Trophoblast cell (in vitro differentiated cells and primary cell): ENCODE data around the gene HEATR5A.
"Not testable (repeated sequence)": the region's sequence is repeated elsewhere in the genome, so short reads cannot be mapped to it uniquely, and the experiment has no call there.

Experiments
- DNase-seq, 2 donors: peaks; one replicate each; pipeline ENCODE4 v3.0.0-alpha.2; 2016
- H2AFZ ChIP-seq: 2 replicates; pipeline ENCODE4 v1.6.1; 2013; ENCODE audit warnings: low read length, moderate library complexity, mild to moderate bottlenecking; ENCODE audit not compliant: insufficient read depth, poor library complexity
- H2AK5ac ChIP-seq: 2 replicates; pipeline ENCODE4 v1.6.1; 2013; ENCODE audit warnings: mild to moderate bottlenecking, low read length
- H2BK120ac ChIP-seq: 2 replicates; pipeline ENCODE4 v1.6.1; 2013; ENCODE audit warnings: low read length, mild to moderate bottlenecking, moderate library complexity; ENCODE audit not compliant: insufficient read depth, poor library complexity
- H2BK12ac ChIP-seq: 2 replicates; pipeline ENCODE4 v1.6.1; 2013; ENCODE audit warnings: mild to moderate bottlenecking, low read length, moderate library complexity
- H2BK5ac ChIP-seq: 2 replicates; pipeline ENCODE4 v1.6.1; 2013; ENCODE audit warnings: low read length, low read depth, moderate library complexity, mild to moderate bottlenecking; ENCODE audit not compliant: poor library complexity
- H3K14ac ChIP-seq: 2 replicates; pipeline ENCODE4 v1.6.1; 2013; ENCODE audit warnings: mild to moderate bottlenecking, low read length
- H3K18ac ChIP-seq: 2 replicates; pipeline ENCODE4 v1.6.1; 2013; ENCODE audit warnings: mild to moderate bottlenecking, low read length
- H3K23ac ChIP-seq: 2 replicates; pipeline ENCODE4 v1.6.1; 2013; ENCODE audit warnings: low read length
- H3K27ac ChIP-seq: 2 replicates; pipeline ENCODE4 v1.5.1; 2013; ENCODE audit warnings: low read depth, mild to moderate bottlenecking, inconsistent platforms, low read length, moderate library complexity
- H3K27me3 ChIP-seq: 2 replicates; pipeline ENCODE4 v1.6.1; 2013; ENCODE audit warnings: inconsistent platforms, mild to moderate bottlenecking, low read length, moderate library complexity; ENCODE audit not compliant: insufficient read depth
- H3K36me3 ChIP-seq, 2 experiments: 1 replicate in 1 of 2; 2 replicates in 1 of 2; pipeline ENCODE4 v1.6.1; 2013; ENCODE audit warnings: low read length in 2 of 2, mild to moderate bottlenecking in 2 of 2, moderate library complexity in 1 of 2; ENCODE audit not compliant: insufficient read depth in 2 of 2, control insufficient read depth in 1 of 2
- H3K4ac ChIP-seq: 2 replicates; pipeline ENCODE4 v1.6.1; 2013; ENCODE audit warnings: low read depth, mild to moderate bottlenecking, low read length, moderate library complexity
- H3K4me1 ChIP-seq, 2 experiments: 1 replicate in 1 of 2; 2 replicates in 1 of 2; pipeline ENCODE4 v1.6.1; 2013; ENCODE audit warnings: low read length in 2 of 2, mild to moderate bottlenecking in 2 of 2, moderate library complexity in 1 of 2; ENCODE audit not compliant: insufficient read depth in 2 of 2, control insufficient read depth in 1 of 2
- H3K4me2 ChIP-seq: 2 replicates; pipeline ENCODE4 v1.6.1; 2013; ENCODE audit warnings: inconsistent platforms, mild to moderate bottlenecking, low read length, moderate library complexity
- H3K4me3 ChIP-seq: 2 replicates; pipeline ENCODE4 v1.5.1; 2013; ENCODE audit warnings: mild to moderate bottlenecking, low read depth, low read length, inconsistent platforms
- H3K79me1 ChIP-seq: one replicate; pipeline ENCODE4 v1.6.1; 2013; ENCODE audit warnings: low read length
- H3K79me2 ChIP-seq: 2 replicates; pipeline ENCODE4 v1.6.1; 2013; ENCODE audit warnings: low read length, mild to moderate bottlenecking; ENCODE audit not compliant: control insufficient read depth, insufficient read depth, poor library complexity
- H3K9ac ChIP-seq: 2 replicates; pipeline ENCODE4 v1.6.1; 2013; ENCODE audit warnings: mild to moderate bottlenecking, low read length
- H3K9me3 ChIP-seq: 2 replicates; pipeline ENCODE4 v1.6.1; 2013; ENCODE audit warnings: low read depth, mild to moderate bottlenecking, control low read depth, inconsistent platforms, low read length; ENCODE audit not compliant: insufficient read depth
- H4K12ac ChIP-seq: 2 replicates; pipeline ENCODE4 v1.6.1; 2013; ENCODE audit warnings: low read depth, mild to moderate bottlenecking, low read length, moderate library complexity
- H4K8ac ChIP-seq: 2 replicates; pipeline ENCODE4 v1.6.1; 2013; ENCODE audit warnings: low read depth, mild to moderate bottlenecking, low read length, moderate library complexity
- H4K91ac ChIP-seq: one replicate; pipeline ENCODE4 v1.6.1; 2013; ENCODE audit warnings: low read depth, mild to moderate bottlenecking, low read length, moderate library complexity
- whole genome bisulfite sequencing: extraction: QIAGEN DNeasy Blood & Tissue Kit; methylation state at CpG from one replicate; pipeline ENCODE4 v1.1.7; 2013; ENCODE audit warnings: missing lambda C conversion rate; ENCODE audit not compliant: insufficient read length, insufficient coverage; ENCODE audit errors: extremely low coverage; 5-methylcytosine and 5-hydroxymethylcytosine counted together

Gene HEATR5A

GRCh38 chr14:31363331-31364073, 56.8 kb downstream of the HEATR5A start:
- H3K4me1 ChIP-seq = no peaks in the 10 kb centered on the region
- H3K9me3 ChIP-seq = peaks cover 1% of the 10 kb centered on the region
- no peak overlapping the region for H3K27ac ChIP-seq
- no peak overlapping the region for H2AFZ ChIP-seq
- H3K27me3 ChIP-seq = no peaks in the 10 kb centered on the region
- no peak overlapping the region for H3K23ac ChIP-seq
- no peak overlapping the region for H3K4me2 ChIP-seq
- peaks cover 2 to 8% of the 10 kb centered on the region in 2 experiments for H3K36me3 ChIP-seq
- no peak overlapping the region for H3K9ac ChIP-seq
- no peak overlapping the region for H4K91ac ChIP-seq
- no peak overlapping the region for H2BK120ac ChIP-seq
- H3K79me1 ChIP-seq = no peaks in the 10 kb centered on the region
- no peak overlapping the region for H2BK5ac ChIP-seq
- no peak overlapping the region for H2BK12ac ChIP-seq
- WGBS = no CpG with 5 or more reads among the region's 5 CpGs
- H3K4ac ChIP-seq = no peak overlapping the region
- H3K14ac ChIP-seq = no peak overlapping the region
- H2AK5ac ChIP-seq = no peak overlapping the region
- no peaks in the 10 kb centered on the region for H3K79me2 ChIP-seq
- H3K4me3 ChIP-seq = no peak overlapping the region
- peak in 1 of 2 donors; percentile 50 for DNase-seq
- no peak overlapping the region for H3K18ac ChIP-seq
- H4K8ac ChIP-seq = no peak overlapping the region
- no peak overlapping the region for H4K12ac ChIP-seq

GRCh38 chr14:31362746-31363145, 57.6 kb downstream of the HEATR5A start:
- Histone ChIP-seq H3K14ac (no peak overlapping the region), H3K36me3 (peaks cover 4 to 11% of the 10 kb centered on the region in 2 experiments), H4K12ac (no peak overlapping the region), H4K91ac (no peak overlapping the region), H3K4me3 (no peak overlapping the region), H3K9ac (no peak overlapping the region), H3K9me3 (peaks cover 1% of the 10 kb centered on the region), H3K4me2 (no peak overlapping the region), H3K27me3 (no peaks in the 10 kb centered on the region), H4K8ac (no peak overlapping the region), H3K79me1 (no peaks in the 10 kb centered on the region), H2BK120ac (no peak overlapping the region), H3K4me1 (no peaks in the 10 kb centered on the region), H3K27ac (no peak overlapping the region), H2AK5ac (no peak overlapping the region), H3K18ac (no peak overlapping the region), H2BK5ac (no peak overlapping the region), H3K23ac (no peak overlapping the region), H3K79me2 (no peaks in the 10 kb centered on the region), H2AFZ (no peak overlapping the region), H3K4ac (no peak overlapping the region), H2BK12ac (no peak overlapping the region)
- no CpG with 5 or more reads among the region's 4 CpGs for WGBS
- peak; percentile 51 to 58 for DNase-seq

- not testable (repeated sequence) for H2BK12ac ChIP-seq, H4K8ac ChIP-seq, H3K27ac ChIP-seq, H3K4ac ChIP-seq, H3K27me3 ChIP-seq, H3K4me3 ChIP-seq, H2BK5ac ChIP-seq, H4K12ac ChIP-seq, H2AK5ac ChIP-seq, H3K4me1 ChIP-seq, H2BK120ac ChIP-seq, H2AFZ ChIP-seq, H3K18ac ChIP-seq, H3K4me2 ChIP-seq, DNase-seq, H3K9ac ChIP-seq, H3K79me2 ChIP-seq, H3K14ac ChIP-seq, H3K23ac ChIP-seq, H3K9me3 ChIP-seq, H3K79me1 ChIP-seq, H4K91ac ChIP-seq
- no CpG with 5 or more reads among the region's 4 CpGs for WGBS
- H3K36me3 ChIP-seq = peaks cover 5 to 12% of the 10 kb centered on the region in 2 experiments
Measured at GRCh38 chr14:31361761-31362160, 58.6 kb downstream of the HEATR5A start.

- Histone ChIP-seq H3K18ac (no peak overlapping the region), H3K4me1 (no peaks in the 10 kb centered on the region), H4K91ac (no peak overlapping the region), H3K9ac (no peak overlapping the region), H4K8ac (no peak overlapping the region), H2BK120ac (no peak overlapping the region), H2BK5ac (no peak overlapping the region), H3K4me2 (no peak overlapping the region), H2AFZ (no peak overlapping the region), H2BK12ac (no peak overlapping the region), H3K27me3 (no peaks in the 10 kb centered on the region), H3K36me3 (peaks cover 5 to 12% of the 10 kb centered on the region in 2 experiments), H3K27ac (no peak overlapping the region), H3K4me3 (no peak overlapping the region), H3K79me1 (no peaks in the 10 kb centered on the region), H4K12ac (no peak overlapping the region), H2AK5ac (no peak overlapping the region), H3K14ac (no peak overlapping the region), H3K79me2 (no peaks in the 10 kb centered on the region), H3K9me3 (peaks cover 1% of the 10 kb centered on the region), H3K4ac (no peak overlapping the region), H3K23ac (no peak overlapping the region)
- DNase-seq = peak; percentile 18 to 82
- WGBS = no CpG with 5 or more reads among the region's 3 CpGs
Measured at GRCh38 chr14:31360919-31361662, 59.3 kb downstream of the HEATR5A start.
